NOMO-1 (cell line): Measurements from ENCODE around the gene BACH2.
"Not testable (repeated sequence)": the region's sequence is repeated elsewhere in the genome, so short reads cannot be mapped to it uniquely, and the experiment has no call there.

Experiments used
- DNase-seq, 2 experiments: peaks; one replicate each; lab custom pipeline; 2025; ENCODE audit not compliant: unreplicated experiment in 2 of 2; lab: John Stamatoyannopoulos, UW

BACH2 gene

GRCh38 chr6:89927791-89928550 lies 368.7 kb downstream of the BACH2 start:
- DNase-seq: peak; percentile 36 to 81

DNA sequence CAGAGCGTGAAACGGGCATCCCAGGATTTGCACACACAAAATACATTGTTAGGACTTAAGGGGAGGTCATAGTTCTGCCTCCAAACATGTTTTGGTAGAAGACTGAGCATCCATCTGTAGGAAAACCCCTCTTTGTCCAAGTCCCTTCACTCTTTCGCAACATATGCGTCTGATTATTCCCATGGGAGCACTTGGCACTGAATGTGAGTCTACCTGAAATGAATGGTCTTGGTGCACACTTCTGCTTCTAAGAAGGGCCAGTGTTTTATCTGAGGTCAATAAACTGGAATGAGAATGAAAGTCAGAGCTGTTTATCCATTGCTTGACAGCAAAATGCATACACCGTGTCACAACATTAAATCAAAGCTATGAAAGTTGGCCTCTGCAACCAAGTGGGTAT lies 369.4 kb downstream of the BACH2 start:
- DNase-seq: no peak

GRCh38 chr6:89925826-89926225 lies 370.8 kb downstream of the BACH2 start:
- DNase-seq: no peak

- no peak for DNase-seq
Measured at GRCh38 chr6:89924231-89924630, 372.4 kb downstream of the BACH2 start.

GRCh38 chr6:89921691-89922090 lies 375.0 kb downstream of the BACH2 start:
- DNase-seq: no peak

DNA sequence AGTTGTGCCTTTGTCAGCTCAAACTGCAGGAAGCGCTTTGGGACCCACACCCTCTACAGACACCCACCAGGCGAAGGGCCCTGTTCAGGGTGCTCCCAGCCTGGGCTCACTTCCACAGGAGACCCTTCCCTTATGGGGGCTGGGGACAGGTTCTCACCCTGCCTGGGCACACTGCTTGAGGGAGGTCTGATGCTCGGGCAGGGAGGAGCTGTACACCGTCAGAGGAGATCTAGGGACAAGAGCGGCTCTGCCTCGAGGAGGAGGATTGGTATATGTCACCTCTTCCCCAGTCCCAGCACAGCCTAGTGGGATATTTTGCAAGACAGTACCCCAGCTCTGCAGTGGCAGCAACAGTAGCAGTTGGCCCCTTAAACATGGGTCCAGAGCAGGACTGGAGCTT lies 375.4 kb downstream of the BACH2 start:
- DNase-seq: no peak

DNA sequence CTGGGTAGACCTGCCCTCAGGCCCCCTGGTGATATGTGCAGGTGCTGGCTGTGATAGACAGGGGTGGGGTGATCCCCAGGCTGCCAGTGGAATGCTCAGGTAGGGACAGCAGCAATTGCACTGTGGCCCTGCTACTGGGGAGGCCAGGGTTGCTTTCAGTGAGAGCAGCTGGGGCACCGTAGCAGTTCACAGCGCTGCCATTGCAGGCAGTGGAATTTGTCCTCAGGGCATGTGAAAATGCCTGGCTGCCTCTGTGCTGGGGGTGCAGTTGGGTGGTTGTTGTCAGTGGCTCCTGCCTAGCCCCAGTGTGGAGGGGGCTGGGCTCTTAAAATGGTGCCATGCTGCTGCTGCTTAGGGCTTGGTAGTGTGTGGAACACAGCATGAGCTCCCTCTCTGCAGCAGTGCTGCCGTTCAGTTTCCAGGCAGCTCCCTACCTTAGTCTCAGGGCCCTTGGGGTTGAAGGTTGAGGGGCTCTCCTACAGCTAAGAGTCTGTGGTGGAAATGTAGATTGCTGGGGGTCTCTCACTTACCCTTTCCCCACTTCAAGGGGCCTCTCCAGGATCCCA lies 378.8 kb downstream of the BACH2 start:
- DNase-seq: no peak

DNA sequence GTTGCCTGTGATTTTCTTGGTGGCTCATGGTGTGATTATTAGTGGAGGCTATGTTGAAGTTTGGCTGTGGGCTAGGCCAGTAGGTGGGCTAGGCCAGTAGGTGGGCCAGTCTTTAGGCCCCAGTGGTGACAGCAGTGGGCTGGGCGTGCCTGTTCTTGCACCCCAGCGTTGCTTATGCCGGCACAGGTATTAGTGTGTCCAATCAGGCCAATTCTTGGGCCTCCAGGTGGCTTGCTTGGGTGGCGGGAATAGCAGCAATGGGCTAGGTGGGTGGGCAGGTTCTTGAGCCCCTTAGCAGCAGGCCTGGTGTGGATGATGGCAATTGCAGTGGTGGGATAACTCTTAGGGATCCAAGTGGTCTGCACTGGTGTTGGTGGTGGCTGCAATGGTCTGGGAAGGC lies 379.4 kb downstream of the BACH2 start:
- DNase-seq: no peak

DNA sequence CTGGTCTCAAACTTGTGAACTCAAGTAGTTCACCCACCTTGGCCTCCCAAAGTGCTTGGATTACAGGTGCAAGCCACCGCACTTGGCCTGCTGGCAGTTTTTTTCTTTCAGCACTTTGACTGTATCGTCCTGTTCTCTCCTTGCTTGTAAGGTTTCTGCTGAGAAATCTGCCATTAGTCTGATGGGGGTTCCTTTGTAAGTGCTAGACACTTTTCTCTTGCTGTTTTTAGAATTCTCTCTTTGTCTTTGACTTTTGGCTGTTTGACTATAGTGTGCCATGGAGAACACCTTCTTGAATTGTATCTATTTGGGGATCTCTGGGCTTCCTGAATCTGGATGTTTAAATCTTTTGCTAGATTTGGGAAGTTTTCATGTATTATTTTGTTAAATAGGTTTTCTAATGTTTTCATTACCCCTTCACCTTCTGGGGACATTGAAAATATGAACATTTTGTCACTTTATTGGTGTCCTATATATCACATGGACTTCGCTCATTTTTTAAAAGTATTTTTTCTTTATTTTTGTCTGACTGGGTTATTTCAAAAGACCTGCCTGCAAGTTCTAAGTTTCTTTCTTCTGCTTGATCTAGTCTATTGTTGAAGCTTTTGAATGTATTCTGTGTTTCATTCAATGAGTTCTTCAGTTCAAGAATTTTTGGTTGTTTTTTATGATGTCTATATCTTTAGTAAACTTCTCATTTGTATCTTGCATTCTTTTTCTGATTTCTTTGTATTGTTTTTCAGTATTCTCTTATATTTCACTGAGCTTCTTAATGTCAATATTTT lies 380.3 kb downstream of the BACH2 start:
- no peak for DNase-seq

GRCh38 chr6:89910902-89911240 lies 385.8 kb downstream of the BACH2 start:
- DNase-seq: peak in 1 of 2 experiments; percentile 22

DNA sequence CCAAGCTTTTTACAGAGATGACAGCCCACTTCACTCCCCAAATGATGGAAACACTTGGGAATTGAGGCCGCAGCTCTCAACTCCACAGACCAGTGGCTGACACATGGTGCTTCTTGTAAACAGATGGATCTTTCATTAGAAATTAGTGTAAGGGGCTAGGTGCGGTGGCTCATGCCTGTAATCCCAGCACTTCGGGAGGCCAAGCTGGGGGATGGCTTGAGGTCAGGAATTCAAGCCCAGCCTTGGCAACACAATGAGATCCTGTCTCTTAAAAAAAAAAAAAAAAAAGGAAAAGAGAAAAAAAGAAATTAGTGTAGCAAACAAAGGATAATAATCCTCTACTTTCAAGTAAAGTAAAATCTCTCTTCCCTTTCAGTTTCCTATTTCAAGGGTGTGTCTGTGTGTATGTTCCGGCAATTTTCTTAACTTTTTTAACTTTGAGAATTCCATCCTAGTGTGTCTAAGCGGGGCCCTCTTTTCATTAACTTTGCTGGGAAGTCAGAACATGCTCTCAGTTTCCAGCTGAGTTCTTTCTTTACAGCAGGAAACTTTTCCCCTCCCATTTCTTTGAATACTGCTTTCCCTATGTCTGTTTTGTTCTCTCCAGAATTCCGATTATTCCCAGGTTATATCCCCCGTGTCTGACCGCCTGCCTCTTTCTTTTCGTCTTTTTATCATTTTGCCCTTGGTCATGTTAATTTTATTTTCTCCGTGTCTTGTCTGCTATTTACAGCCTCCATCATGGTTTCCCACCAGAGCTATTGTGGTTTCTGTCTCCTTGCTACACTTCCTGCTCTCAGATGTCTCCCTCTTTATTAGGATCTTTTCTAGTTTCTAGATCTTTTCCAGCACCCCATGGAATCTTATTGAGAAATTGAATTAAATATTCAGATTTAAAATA lies 386.4 kb downstream of the BACH2 start:
- DNase-seq: not testable (repeated sequence)

GRCh38 chr6:89895276-89895874 lies 401.3 kb downstream of the BACH2 start:
- no peak for DNase-seq

GRCh38 chr6:89894169-89894568 lies 402.5 kb downstream of the BACH2 start, which contains the start of gene GJA10:
GJA10 (plus strand) TSS chr6:89894469; CDS start chr6:89894469, 0 bp downstream.
- no peak for DNase-seq

DNA sequence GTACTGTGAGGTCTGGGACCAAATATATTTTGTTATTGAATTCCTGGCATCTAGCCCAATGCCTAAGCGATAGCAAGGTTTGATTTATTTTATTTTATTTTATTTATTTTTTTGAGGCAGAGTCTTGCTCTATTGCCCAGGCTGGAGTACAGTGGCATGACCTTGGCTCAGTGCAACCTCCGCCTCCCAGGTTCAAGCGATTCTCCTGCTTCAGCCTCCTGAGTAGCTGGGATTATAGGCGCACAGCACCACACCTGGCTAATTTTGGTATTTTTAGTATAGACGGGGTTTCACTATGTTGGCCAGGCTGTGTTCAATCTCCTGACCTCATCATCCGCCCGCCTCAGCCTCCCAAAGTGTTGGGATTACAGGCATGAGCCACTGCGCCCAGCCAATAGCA lies 404.1 kb downstream of the BACH2 start:
- DNase-seq: not testable (repeated sequence)

- DNase-seq: not testable (repeated sequence)
Measured at GRCh38 chr6:89890845-89891528, 405.7 kb downstream of the BACH2 start.

- DNase-seq: peak in 1 of 2 experiments; percentile 4
Measured at GRCh38 chr6:89888871-89889270, 407.8 kb downstream of the BACH2 start.

DNA sequence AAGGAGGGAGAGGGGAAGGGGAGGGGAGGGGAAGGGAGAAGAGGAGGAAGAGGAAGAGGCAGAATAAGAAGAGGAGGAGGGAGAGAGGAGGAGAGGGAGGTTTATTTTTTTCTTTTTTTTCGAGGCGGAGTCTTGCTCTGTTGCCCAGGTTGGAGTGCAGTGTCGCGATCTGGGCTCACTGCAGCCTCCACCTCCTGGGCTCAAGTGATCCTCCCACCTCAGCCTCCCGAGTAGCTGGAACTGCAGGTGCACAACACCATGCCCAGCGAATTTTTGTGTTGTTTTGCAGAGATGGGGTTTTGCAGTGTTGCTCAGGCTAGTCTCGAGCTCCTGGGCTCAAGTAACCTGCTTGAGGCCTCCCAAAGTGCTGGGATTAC lies 408.5 kb downstream of the BACH2 start:
- DNase-seq: no peak

- no peak for DNase-seq
Measured at GRCh38 chr6:89887452-89888137, 409.0 kb downstream of the BACH2 start.
